PC-3 (cell line): Measurements from ENCODE around the gene CCL4. TPM values are rescaled to one million over a fixed set of nuclear protein-coding genes. Genes with fewer than 3 reads are reported as not detected.
"Not testable (repeated sequence)": the region's sequence is repeated elsewhere in the genome, so short reads cannot be mapped to it uniquely, and the experiment has no call there.

Experiments used
- ATAC-seq: fragments of 200-7000 bp; cut with Tn5 transposase; 2 replicates; pipeline ENCODE4 v1.9.1; 2020; ENCODE audit warnings: mild to moderate bottlenecking, moderate library complexity
- BruUV-seq: library from RNA; stranded (reverse); fragments of 400-500 nt; replicated peaks from 2 replicates; lab custom pipeline; 2021; lab: Mats Ljungman, UMichigan
- CTCF ChIA-PET: fragments of 300-600 bp; sonication (Branson Sonifier 250); formaldehyde crosslinking; loops from one replicate; lab custom pipeline; 2022; ENCODE audit warnings: antibody characterized with exemption; lab: Charles Lee
- POLR2A ChIA-PET: fragments of 300-600 bp; sonication (Branson Sonifier 250); formaldehyde crosslinking; loops from one replicate; lab custom pipeline; 2022; ENCODE audit warnings: antibody characterized with exemption; ENCODE audit not compliant: unreplicated experiment; lab: Charles Lee
- DNase-seq: peaks from one replicate; pipeline ENCODE4 v3.0.0-alpha.2; 2015
- H2AFZ ChIP-seq: fragments of 300-600 bp; sonication (generic); 2 replicates; pipeline ENCODE4 v1.6.0; 2016; ENCODE audit warnings: antibody characterized with exemption, low read length
- H3F3A ChIP-seq: fragments of 300-600 bp; sonication (generic); one replicate; pipeline ENCODE4 v1.6.0; 2017; ENCODE audit warnings: antibody characterized with exemption, low read length, control low read depth, mild to moderate bottlenecking; ENCODE audit not compliant: unreplicated experiment
- H3K27ac ChIP-seq: fragments of 300-600 bp; sonication (generic); 2 replicates; pipeline ENCODE4 v1.5.1; 2016; ENCODE audit warnings: mild to moderate bottlenecking, low read length
- H3K27me3 ChIP-seq: fragments of 300-600 bp; sonication (generic); 2 replicates; pipeline ENCODE4 v1.6.1; 2016; ENCODE audit warnings: low read length, mixed read lengths
- H3K36me3 ChIP-seq: fragments of 300-600 bp; sonication (generic); 2 replicates; pipeline ENCODE4 v1.6.1; 2016; ENCODE audit warnings: low read depth, mixed run types, low read length, mixed read lengths
- H3K4me1 ChIP-seq: fragments of 300-600 bp; sonication (generic); 2 replicates; pipeline ENCODE4 v1.5.1; 2016; ENCODE audit warnings: low read length; ENCODE audit not compliant: insufficient read depth
- H3K4me2 ChIP-seq: fragments of 300-600 bp; sonication (generic); 2 replicates; pipeline ENCODE4 v1.6.0; 2016; ENCODE audit warnings: low read length
- H3K4me3 ChIP-seq: fragments of 300-600 bp; sonication (generic); 2 replicates; pipeline ENCODE4 v1.5.1; 2016; ENCODE audit warnings: mild to moderate bottlenecking, low read length, mixed read lengths
- H3K79me2 ChIP-seq: fragments of 300-600 bp; sonication (generic); 2 replicates; pipeline ENCODE4 v1.6.1; 2017; ENCODE audit warnings: low read length, mixed read lengths
- H3K9ac ChIP-seq: fragments of 300-600 bp; sonication (generic); 2 replicates; pipeline ENCODE4 v1.6.0; 2016; ENCODE audit warnings: mild to moderate bottlenecking, low read length
- H3K9me2 ChIP-seq: fragments of 300-600 bp; sonication (generic); replicated peaks from 2 replicates; pipeline ENCODE4 v1.6.1; 2016; ENCODE audit warnings: mixed run types, low read length, mixed read lengths
- H3K9me3 ChIP-seq: fragments of 300-600 bp; sonication (generic); 2 replicates; pipeline ENCODE4 v1.6.1; 2016; ENCODE audit warnings: low read length, mixed read lengths
- H4K20me1 ChIP-seq: fragments of 300-600 bp; sonication (generic); 2 replicates; pipeline ENCODE4 v1.6.1; 2016; ENCODE audit warnings: low read length, mixed read lengths
- CTCF ChIP-seq: fragments of 300-600 bp; sonication (generic); conservative IDR thresholded peaks from 2 replicates; pipeline ENCODE4 v1.5.1; 2017; ENCODE audit warnings: antibody characterized with exemption, low read depth, mild to moderate bottlenecking, low read length
- EZH2 ChIP-seq: fragments of 300-600 bp; sonication (generic); IDR thresholded peaks from one replicate; pipeline ENCODE4 v1.6.1; 2017; ENCODE audit warnings: antibody characterized with exemption, mild to moderate bottlenecking, low read length; ENCODE audit not compliant: unreplicated experiment
- EZH2phosphoT487 ChIP-seq: fragments of 300-600 bp; sonication (generic); IDR thresholded peaks from 2 replicates; pipeline ENCODE4 v1.6.1; 2018; ENCODE audit warnings: mild to moderate bottlenecking, antibody characterized with exemption, low read length, borderline replicate concordance
- intact Hi-C: fragments of 100-400 bp; cut with micrococcal nuclease; formaldehyde crosslinking; loops from 2 replicates; pipeline ENCODE4 v1.9.0; 2023
- total RNA-seq: library from RNA; depleted of rRNA; stranded (reverse); fragments of >200 nt; gene quantifications from 2 replicates; pipeline ENCODE4 v1.2.3, GENCODE V29; 2014

CCL4 gene
- total RNA-seq, 1 experiment from 2014 or later: not detected

DNA sequence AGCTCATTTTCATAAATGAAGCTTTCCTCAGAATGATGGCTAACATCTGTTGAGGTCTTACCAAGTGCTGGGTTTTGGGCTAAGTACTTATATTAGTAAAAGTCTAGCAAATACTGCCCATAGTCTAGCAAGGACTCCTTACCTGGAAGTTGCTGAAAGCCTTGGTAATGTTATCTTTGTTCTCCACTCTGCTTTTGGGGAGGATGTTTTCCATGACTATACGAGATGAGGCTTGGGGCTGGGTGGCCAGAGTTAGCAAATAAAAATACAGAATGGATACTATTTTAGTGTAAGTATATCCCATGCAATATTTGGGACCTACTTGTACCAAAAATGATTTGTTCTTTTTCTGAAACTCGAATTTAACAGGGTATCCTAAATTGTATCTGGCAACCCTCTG, 31.9 kb upstream of the CCL4 start:
- Histone ChIP-seq H3K4me3 (no peak overlapping the region), H3K36me3 (no peaks in the 10 kb centered on the region), H3F3A (no peaks in the 10 kb centered on the region), H3K4me2 (no peak overlapping the region), H3K27me3 (peaks cover 4% of the 10 kb centered on the region), H3K27ac (no peak overlapping the region), H3K9me2 (no peaks in the 10 kb centered on the region), H3K9me3 (no peaks in the 10 kb centered on the region), H2AFZ (no peak overlapping the region), H3K79me2 (no peaks in the 10 kb centered on the region), H3K4me1 (no peaks in the 10 kb centered on the region), H4K20me1 (no peaks in the 10 kb centered on the region), H3K9ac (no peak overlapping the region)
- TF ChIP-seq EZH2phosphoT487: no peak
- no peak for TF ChIP-seq EZH2
- TF ChIP-seq CTCF: no peak
- POLR2A ChIA-PET: no interaction called here
- DNase-seq (no peak), ATAC-seq (no peak)
- intact Hi-C loops: no loop called here
- BruUV-seq: no TSS peak
- CTCF ChIA-PET: no interaction called here

DNA sequence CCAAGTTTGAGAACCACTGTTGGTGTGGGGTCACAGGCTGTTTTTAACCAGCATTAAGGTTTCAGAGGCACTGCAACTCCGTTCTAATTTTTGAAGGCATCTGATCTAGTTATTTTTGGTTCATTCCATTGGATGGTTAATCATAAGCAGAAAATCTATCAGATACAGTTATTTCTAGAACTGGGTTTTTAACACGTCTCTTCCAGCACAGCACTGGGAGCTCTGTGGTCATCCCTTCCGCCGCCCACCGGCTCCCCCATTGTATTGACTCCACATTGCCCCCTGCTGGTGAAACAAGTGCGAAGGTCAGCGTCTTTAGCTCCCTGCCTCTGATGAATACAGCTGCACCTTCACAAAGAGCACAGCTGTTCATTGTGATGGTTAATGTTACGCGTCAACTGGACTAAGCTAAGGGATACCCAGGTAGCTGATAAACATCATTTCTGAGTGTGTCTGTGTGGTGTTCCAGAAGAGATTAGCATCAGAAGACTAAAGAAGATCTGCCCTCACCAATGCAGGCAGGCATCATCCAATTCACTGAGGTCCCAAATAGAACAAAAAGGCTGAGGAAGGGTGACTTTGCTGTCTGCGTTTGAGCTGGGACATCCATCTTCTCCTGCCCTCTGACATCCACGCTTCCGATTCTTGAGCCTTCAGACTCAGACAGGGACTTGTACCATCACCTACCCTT, 31.1 kb upstream of the CCL4 start:
- H3K27ac ChIP-seq: no peak overlapping the region
- TF ChIP-seq EZH2: no peak
- no peak for TF ChIP-seq EZH2phosphoT487
- TF ChIP-seq CTCF: peak; percentile 63
- H3K9me2 ChIP-seq: no peaks in the 10 kb centered on the region
- H3K4me1 ChIP-seq: no peaks in the 10 kb centered on the region
- H4K20me1 ChIP-seq: no peaks in the 10 kb centered on the region
- peaks cover 10% of the 10 kb centered on the region for H3K27me3 ChIP-seq
- no peaks in the 10 kb centered on the region for H3K79me2 ChIP-seq
- BruUV-seq: no TSS peak
- CTCF ChIA-PET: interaction anchor here (0.6 kb wide), 1 partner anchor 84 kb away, joined by 3 read pairs; no protein-coding TSS in a partner anchor
- no peak for ATAC-seq
- intact Hi-C loops: no loop called here
- no peak overlapping the region for H2AFZ ChIP-seq
- POLR2A ChIA-PET: no interaction called here
- no peaks in the 10 kb centered on the region for H3F3A ChIP-seq
- H3K36me3 ChIP-seq: no peaks in the 10 kb centered on the region
- no peak overlapping the region for H3K4me2 ChIP-seq
- no peaks in the 10 kb centered on the region for H3K9me3 ChIP-seq
- peak; percentile 30 for DNase-seq
- no peak overlapping the region for H3K4me3 ChIP-seq
- no peak overlapping the region for H3K9ac ChIP-seq

DNA sequence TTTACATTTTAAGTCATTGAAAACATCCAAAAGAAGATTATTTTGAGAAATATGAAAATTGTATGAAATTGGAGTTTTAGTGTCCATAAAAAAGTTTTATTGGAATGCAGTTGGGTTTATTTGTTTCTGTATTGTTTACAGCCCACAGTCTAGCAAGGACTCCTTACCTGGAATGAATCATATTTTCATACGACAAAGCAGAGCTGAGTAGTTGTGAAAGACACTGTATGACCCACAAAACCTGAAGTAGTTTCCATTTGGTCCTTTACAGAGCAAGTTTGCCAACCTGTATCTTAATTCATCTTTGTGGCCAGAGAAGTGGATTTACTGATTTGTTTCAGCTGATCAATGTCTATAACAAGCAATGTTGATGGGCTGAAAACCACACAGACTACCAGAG, 29.3 kb upstream of the CCL4 start:
- H3K79me2 ChIP-seq: no peaks in the 10 kb centered on the region
- peaks cover 15% of the 10 kb centered on the region for H3K27me3 ChIP-seq
- H3K4me3 ChIP-seq: no peak overlapping the region
- H3F3A ChIP-seq: no peaks in the 10 kb centered on the region
- no peaks in the 10 kb centered on the region for H3K9me2 ChIP-seq
- no peak for DNase-seq
- no peak overlapping the region for H3K4me2 ChIP-seq
- no peaks in the 10 kb centered on the region for H3K4me1 ChIP-seq
- ChIA-PET CTCF (no interaction called here), POLR2A (no interaction called here)
- no peaks in the 10 kb centered on the region for H4K20me1 ChIP-seq
- no peaks in the 10 kb centered on the region for H3K9me3 ChIP-seq
- no peak for TF ChIP-seq EZH2
- TF ChIP-seq EZH2phosphoT487: no peak
- TF ChIP-seq CTCF: no peak
- H3K27ac ChIP-seq: no peak overlapping the region
- no peak for ATAC-seq
- BruUV-seq: no TSS peak
- intact Hi-C loops: no loop called here
- no peak overlapping the region for H2AFZ ChIP-seq
- H3K9ac ChIP-seq: no peak overlapping the region
- no peaks in the 10 kb centered on the region for H3K36me3 ChIP-seq

- CTCF ChIA-PET, H3K27ac ChIP-seq, H3K36me3 ChIP-seq, H3K9ac ChIP-seq, H3F3A ChIP-seq, H3K4me2 ChIP-seq, H4K20me1 ChIP-seq, H3K79me2 ChIP-seq, H3K4me1 ChIP-seq, H3K9me2 ChIP-seq, H3K4me3 ChIP-seq, ATAC-seq, DNase-seq, H3K9me3 ChIP-seq, intact Hi-C loops, POLR2A ChIA-PET, H2AFZ ChIP-seq, BruUV-seq: not testable (repeated sequence)
- H3K27me3 ChIP-seq: peaks cover 18% of the 10 kb centered on the region
Observed at GRCh38 chr17:36081681-36082471, 21.8 kb upstream of the CCL4 start.
